Neural progenitor cell (in vitro differentiated cells): ENCODE results near the gene MARCHF5.

Source experiments
- EZH2 ChIP-seq: fragments of 200-600 bp; sonication (generic); IDR thresholded peaks from 2 replicates; pipeline ENCODE4 v1.6.1; 2017; ENCODE audit warnings: antibody characterized with exemption, mild to moderate bottlenecking, moderate library complexity
- EZH2phosphoT487 ChIP-seq: fragments of 200-600 bp; sonication (generic); IDR thresholded peaks from 2 replicates; pipeline ENCODE4 v1.6.1; 2017; ENCODE audit warnings: antibody characterized with exemption
- TF ChIP-seq, protein P1 (sequence below): fragments of 200-600 bp; sonication (generic); IDR thresholded peaks from 2 replicates; pipeline ENCODE4 v1.5.1; 2017; ENCODE audit warnings: antibody characterized with exemption, mild to moderate bottlenecking

DNA sequence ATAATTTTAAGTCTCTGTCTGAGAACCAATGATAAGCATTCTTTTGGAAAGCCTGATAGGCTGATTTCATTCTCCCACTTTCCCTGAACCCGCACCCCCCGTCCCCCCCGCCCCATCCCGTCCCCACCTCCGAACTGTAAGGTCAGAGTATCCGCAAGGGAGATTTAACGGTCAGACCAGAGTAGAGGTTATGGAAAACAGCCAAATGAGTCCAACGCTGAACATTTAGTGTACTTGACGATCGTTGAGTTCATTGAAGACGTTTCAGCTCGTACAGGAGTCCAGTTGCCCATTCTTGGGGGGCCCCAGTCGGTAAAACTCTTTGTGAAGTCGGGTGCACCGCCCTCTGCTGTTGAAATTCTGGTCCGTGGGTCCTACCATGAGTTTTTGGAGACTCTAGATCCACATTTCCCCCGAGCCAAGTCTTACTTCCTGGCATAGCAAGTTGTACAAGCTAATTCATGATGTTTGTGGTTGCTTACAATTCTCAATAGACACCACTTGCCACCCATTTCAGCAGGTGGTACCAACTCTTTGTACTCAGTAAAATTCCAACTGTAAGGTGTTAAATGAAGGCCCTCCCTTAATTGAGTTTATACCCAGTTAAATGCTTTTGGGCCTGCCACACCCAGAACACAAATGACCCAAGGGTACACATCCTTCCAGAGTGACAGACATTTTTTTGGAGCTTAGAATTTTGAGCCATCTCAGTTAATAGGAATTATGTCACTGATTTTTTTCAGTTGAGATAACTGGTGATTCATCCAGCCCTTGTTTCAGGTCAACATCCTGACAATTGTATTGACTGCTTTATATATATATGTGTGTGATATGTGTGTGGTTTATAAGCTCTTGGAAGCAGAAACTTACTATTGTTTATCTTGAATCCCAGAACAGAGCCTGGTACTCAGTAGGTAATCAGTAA lies 1.2 kb downstream of the MARCHF5 start:
- TF ChIP-seq EZH2 (no peak), EZH2phosphoT487 (no peak)
- TF ChIP-seq, protein P1, sequence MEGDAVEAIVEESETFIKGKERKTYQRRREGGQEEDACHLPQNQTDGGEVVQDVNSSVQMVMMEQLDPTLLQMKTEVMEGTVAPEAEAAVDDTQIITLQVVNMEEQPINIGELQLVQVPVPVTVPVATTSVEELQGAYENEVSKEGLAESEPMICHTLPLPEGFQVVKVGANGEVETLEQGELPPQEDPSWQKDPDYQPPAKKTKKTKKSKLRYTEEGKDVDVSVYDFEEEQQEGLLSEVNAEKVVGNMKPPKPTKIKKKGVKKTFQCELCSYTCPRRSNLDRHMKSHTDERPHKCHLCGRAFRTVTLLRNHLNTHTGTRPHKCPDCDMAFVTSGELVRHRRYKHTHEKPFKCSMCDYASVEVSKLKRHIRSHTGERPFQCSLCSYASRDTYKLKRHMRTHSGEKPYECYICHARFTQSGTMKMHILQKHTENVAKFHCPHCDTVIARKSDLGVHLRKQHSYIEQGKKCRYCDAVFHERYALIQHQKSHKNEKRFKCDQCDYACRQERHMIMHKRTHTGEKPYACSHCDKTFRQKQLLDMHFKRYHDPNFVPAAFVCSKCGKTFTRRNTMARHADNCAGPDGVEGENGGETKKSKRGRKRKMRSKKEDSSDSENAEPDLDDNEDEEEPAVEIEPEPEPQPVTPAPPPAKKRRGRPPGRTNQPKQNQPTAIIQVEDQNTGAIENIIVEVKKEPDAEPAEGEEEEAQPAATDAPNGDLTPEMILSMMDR: peak; percentile 58
